ENCODE data around the gene CELF2. TPM values are rescaled to one million over a fixed set of nuclear protein-coding genes. Genes with fewer than 3 reads are reported as not detected.

Gene CELF2
- total and polyA plus RNA-seq, 12 donors, result 13.0 to 90.9 (median 80.9) TPM

GRCh38 chr10:11088709-11089108, 71.0 kb downstream of the CELF2 start:
- DNase-seq (no peak), ATAC-seq (peak in 2 of 8 donors; percentile 12 to 16)
- TF ChIP-seq, protein P1, sequence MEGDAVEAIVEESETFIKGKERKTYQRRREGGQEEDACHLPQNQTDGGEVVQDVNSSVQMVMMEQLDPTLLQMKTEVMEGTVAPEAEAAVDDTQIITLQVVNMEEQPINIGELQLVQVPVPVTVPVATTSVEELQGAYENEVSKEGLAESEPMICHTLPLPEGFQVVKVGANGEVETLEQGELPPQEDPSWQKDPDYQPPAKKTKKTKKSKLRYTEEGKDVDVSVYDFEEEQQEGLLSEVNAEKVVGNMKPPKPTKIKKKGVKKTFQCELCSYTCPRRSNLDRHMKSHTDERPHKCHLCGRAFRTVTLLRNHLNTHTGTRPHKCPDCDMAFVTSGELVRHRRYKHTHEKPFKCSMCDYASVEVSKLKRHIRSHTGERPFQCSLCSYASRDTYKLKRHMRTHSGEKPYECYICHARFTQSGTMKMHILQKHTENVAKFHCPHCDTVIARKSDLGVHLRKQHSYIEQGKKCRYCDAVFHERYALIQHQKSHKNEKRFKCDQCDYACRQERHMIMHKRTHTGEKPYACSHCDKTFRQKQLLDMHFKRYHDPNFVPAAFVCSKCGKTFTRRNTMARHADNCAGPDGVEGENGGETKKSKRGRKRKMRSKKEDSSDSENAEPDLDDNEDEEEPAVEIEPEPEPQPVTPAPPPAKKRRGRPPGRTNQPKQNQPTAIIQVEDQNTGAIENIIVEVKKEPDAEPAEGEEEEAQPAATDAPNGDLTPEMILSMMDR (IDR thresholded peaks at IDR 0.05), result no peak
- 82 to 88% methylated on average over 6 of the region's 6 CpGs for WGBS, 2 donors
- H3K4me3 ChIP-seq, result no peak overlapping the region
- no peaks in the 10 kb centered on the region for H3K9me3 ChIP-seq
- intact Hi-C loops (cut with DNase I), result no loop called here
- H3K36me3 ChIP-seq, result no peaks in the 10 kb centered on the region
- H3K4me1 ChIP-seq, result peaks cover 0 to 50% (median 26%) of the 10 kb centered on the region in 9 donors
- H3K27ac ChIP-seq, result peak overlapping the region in 2 of 10 donors; percentile 43 to 69
- H3K27me3 ChIP-seq, result no peaks in the 10 kb centered on the region

GRCh38 chr10:11089272-11089671, 71.6 kb downstream of the CELF2 start:
- Histone ChIP-seq H3K4me1 (peaks cover 0 to 49% (median 20%) of the 10 kb centered on the region in 9 donors), H3K27me3 (no peaks in the 10 kb centered on the region), H3K9me3 (no peaks in the 10 kb centered on the region), H3K27ac (peak overlapping the region in 1 of 10 donors; percentile 43), H3K36me3 (no peaks in the 10 kb centered on the region), H3K4me3 (no peak overlapping the region)
- DNase-seq, result no peak
- intact Hi-C loops (cut with DNase I), result no loop called here
- no peak for ATAC-seq
- 91% methylated on average over 6 of the region's 6 CpGs for WGBS, 2 donors
- TF ChIP-seq, protein P1 (IDR thresholded peaks at IDR 0.05), result no peak

- Histone ChIP-seq H3K27me3 (no peaks in the 10 kb centered on the region), H3K27ac (no peak overlapping the region), H3K4me1 (peaks cover 0 to 45% (median 16%) of the 10 kb centered on the region in 9 donors), H3K9me3 (no peaks in the 10 kb centered on the region), H3K36me3 (no peaks in the 10 kb centered on the region), H3K4me3 (no peak overlapping the region)
- WGBS, 2 donors, result 92 to 93% methylated on average over 10 of the region's 10 CpGs
- TF ChIP-seq, protein P1 (IDR thresholded peaks at IDR 0.05), result no peak
- no peak for DNase-seq
- no peak for ATAC-seq
- intact Hi-C loops (cut with DNase I), result no loop called here
Observed at GRCh38 chr10:11091517-11092102, 73.9 kb downstream of the CELF2 start.

GRCh38 chr10:11093771-11094736, 76.4 kb downstream of the CELF2 start:
- Histone ChIP-seq H3K9me3 (no peaks in the 10 kb centered on the region), H3K27me3 (no peaks in the 10 kb centered on the region), H3K4me1 (peaks cover 0 to 53% (median 22%) of the 10 kb centered on the region in 9 donors), H3K27ac (no peak overlapping the region), H3K36me3 (no peaks in the 10 kb centered on the region), H3K4me3 (no peak overlapping the region)
- intact Hi-C loops (cut with DNase I), result no loop called here
- no peak for DNase-seq
- no peak for ATAC-seq
- 85 to 86% methylated on average over 10 of the region's 10 CpGs for WGBS, 2 donors
- TF ChIP-seq, protein P1 (IDR thresholded peaks at IDR 0.05), result no peak
